Lower leg skin (tissue), 4 donors: Measurements from ENCODE around the gene KRTAP10-10. TPM values are rescaled to one million over a fixed set of nuclear protein-coding genes. Genes with fewer than 3 reads are reported as not detected.
"Not testable (repeated sequence)": the region's sequence is repeated elsewhere in the genome, so short reads cannot be mapped to it uniquely, and the experiment has no call there.

Experiments used
- DNase-seq, 2 donors: peaks; one replicate each; pipeline ENCODE4 v3.0.0-alpha.2; 2019; ENCODE audit warnings: low spot score in 2 of 2
- H3K4me3 ChIP-seq: fragments of 200-600 bp; sonication (generic); 2 replicates; pipeline ENCODE4 v1.5.1; 2017; ENCODE audit warnings: mild to moderate bottlenecking, low read depth; ENCODE audit not compliant: poor library complexity, severe bottlenecking
- POLR2A ChIP-seq, 2 donors: fragments of 450-650 bp; IDR thresholded peaks; one replicate each; pipeline ENCODE4 v1.6.1; 2016 to 2017; ENCODE audit warnings: antibody characterized with exemption in 2 of 2, mild to moderate bottlenecking in 1 of 2, moderate library complexity in 1 of 2
- WGBS, 2 donors: methylation state at CpG; one replicate each; pipeline ENCODE4 v1.1.5; 2018; 5-methylcytosine and 5-hydroxymethylcytosine counted together
- intact Hi-C: fragments of 100-400 bp; cut with DNase I; formaldehyde crosslinking; loops from one replicate; pipeline ENCODE4 v1.15.0; 2023; ENCODE audit warnings: low total_unique reads
- total RNA-seq, 4 donors: library from RNA; depleted of rRNA; stranded (reverse); fragments of >200 nt; gene quantifications; one replicate each; pipeline ENCODE4 v1.1.0, GENCODE V29; 2016
- TF ChIP-seq, protein P1 (sequence below), 3 donors: fragments of 450-650 bp; IDR thresholded peaks; one replicate each; pipeline ENCODE4 v1.5.1; 2016; ENCODE audit warnings: antibody characterized with exemption in 3 of 3, mild to moderate bottlenecking in 3 of 3, moderate library complexity in 2 of 3

KRTAP10-10 gene
- total RNA-seq, 4 donors from 2014 or later: 5.3 TPM; not detected in 3

DNA sequence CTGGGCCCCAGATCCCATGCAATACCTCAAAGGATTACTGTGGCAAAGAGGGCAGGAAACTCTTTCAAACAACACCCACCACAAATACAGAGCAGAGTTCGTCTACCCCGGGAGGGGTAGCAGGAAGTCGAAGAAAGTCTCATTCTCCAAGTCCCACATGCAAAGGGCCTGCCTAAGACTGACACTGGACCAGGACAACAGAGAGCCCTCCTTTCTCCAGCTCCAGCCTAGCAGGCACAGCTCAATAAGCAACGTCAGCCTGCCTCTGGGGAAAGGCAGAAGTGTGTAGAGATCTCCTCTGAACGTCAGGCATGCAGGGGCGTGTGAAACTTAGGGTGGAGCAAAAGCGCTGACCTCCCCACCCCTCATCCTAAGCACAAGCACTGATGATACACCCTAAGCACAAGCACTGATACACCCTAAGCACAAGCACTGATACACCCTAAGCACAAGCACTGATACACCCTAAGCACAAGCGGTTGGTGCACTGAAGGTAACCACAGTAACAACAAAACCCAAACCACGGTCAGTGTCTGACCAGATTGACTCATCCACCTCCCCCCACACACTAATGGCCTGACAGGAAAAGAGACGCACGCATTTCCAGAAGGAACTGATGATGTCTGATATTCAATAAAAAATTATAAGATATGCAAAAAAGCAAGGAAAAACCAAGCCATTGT, 21.9 kb downstream of the KRTAP10-10 start:
- peak in 1 of 2 donors; percentile 15 for DNase-seq
- H3K4me3 ChIP-seq: no peak overlapping the region
- TF ChIP-seq POLR2A (IDR thresholded peaks at IDR 0.05): no peak
- TF ChIP-seq, protein P1, sequence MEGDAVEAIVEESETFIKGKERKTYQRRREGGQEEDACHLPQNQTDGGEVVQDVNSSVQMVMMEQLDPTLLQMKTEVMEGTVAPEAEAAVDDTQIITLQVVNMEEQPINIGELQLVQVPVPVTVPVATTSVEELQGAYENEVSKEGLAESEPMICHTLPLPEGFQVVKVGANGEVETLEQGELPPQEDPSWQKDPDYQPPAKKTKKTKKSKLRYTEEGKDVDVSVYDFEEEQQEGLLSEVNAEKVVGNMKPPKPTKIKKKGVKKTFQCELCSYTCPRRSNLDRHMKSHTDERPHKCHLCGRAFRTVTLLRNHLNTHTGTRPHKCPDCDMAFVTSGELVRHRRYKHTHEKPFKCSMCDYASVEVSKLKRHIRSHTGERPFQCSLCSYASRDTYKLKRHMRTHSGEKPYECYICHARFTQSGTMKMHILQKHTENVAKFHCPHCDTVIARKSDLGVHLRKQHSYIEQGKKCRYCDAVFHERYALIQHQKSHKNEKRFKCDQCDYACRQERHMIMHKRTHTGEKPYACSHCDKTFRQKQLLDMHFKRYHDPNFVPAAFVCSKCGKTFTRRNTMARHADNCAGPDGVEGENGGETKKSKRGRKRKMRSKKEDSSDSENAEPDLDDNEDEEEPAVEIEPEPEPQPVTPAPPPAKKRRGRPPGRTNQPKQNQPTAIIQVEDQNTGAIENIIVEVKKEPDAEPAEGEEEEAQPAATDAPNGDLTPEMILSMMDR (IDR thresholded peaks at IDR 0.05): no peak
- intact Hi-C loops: no loop called here
- WGBS, 2 donors: 45 to 54% methylated on average over 11 of the region's 11 CpGs

DNA sequence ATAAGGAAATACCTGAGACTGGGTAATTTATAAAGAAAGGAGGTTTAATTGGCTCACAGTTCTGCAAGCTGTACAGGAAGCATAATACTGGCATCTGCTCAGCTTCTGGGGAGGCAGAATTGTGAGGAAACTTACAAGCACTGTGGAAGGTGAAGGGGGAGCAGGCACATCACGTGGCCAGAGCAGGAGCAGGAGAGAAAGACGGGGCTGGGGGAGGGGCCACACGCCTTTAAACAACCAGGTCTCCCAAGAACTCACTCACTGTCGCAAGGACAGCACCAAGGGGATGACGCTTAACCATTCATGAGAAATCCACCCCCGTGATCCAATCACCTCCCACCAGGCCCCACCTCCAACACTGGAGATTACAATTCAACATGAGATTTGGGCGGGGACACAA, 24.4 kb downstream of the KRTAP10-10 start:
- intact Hi-C loops: not testable (repeated sequence)

DNA sequence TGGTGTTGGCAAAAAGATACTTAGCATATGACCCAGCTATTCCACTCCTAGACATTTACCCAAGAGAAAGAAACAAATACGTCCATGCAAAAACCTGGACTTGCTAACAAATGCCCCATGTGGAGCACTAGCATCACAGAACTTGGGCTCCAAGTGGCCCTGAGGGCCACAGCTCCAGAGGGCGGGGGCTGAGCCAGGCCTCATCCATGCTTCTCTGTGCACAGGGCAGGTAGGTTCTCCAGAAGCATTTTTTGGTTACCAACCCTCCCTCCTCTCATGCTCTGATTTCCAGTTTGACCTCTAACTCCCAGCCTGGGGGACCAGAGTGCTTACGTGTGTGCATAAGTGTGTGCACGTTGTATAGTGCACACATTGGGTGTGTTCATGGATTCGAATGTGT, 27.5 kb downstream of the KRTAP10-10 start:
- TF ChIP-seq, protein P1 (IDR thresholded peaks at IDR 0.05): no peak
- no peak for TF ChIP-seq POLR2A (IDR thresholded peaks at IDR 0.05)
- H3K4me3 ChIP-seq: no peak overlapping the region
- DNase-seq: peak in 1 of 2 donors; percentile 60
- intact Hi-C loops: no loop called here
- 81 to 89% methylated on average over 5 of the region's 5 CpGs for whole genome bisulfite sequencing, 2 donors

More for the DNA sequence above, 24.4 kb downstream of the KRTAP10-10 start:
- H3K4me3 ChIP-seq: not testable (repeated sequence)
- WGBS, 2 donors: 73 to 76% methylated on average over 7 of the region's 7 CpGs
- peak in 1 of 2 donors; percentile 9 for DNase-seq

DNA sequence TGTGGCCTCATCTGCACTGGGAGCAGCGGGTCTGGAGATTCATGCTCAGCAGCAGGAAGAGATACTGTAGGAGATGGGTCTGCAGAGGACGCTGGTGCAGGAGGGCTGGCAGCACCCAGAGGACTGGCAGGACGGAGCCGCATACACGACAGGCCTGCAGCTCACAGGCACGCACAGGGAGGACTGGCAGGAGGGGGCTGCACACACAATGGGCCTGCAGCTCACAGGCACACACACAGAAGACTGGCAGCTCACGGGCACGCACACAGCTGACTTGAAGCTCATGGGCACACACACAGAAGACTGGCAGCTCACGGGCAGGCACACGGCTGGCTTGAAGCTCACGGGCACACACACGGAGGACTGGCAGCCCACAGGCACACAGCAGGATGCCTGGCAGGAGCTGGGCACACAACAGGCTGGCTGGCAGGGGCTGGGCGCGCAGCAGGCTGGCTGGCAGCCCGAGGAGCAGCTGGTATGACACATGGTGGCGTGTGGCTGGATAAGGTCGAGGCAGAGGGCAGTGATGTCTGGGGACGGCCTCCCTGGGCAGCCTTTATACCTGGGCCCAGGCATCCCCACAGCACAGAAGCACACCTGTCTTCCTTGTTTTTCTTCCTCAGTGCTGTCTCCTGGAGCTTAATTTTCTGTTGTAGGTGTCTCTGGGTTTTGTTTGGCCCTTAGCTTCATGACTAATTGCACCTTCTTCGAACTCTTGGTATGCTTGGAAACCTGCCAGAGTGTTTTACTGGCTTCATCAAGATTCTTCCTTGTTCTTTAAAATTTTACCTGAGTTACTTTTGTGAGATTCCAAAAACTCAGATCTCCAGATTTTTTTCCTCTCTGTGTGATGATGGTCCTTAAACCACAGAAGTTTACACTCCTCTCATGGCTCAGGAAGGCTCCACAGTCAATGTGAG, 29.5 kb downstream of the KRTAP10-10 start, which contains the start of gene KRTAP12-2:
KRTAP12-2 (minus strand) TSS at position 527 of the 920 bp plus-strand sequence; CDS start at position 486, 41 bp downstream.
- 49 to 64% methylated on average over 14 of the region's 19 CpGs for WGBS, 2 donors
- peak in 1 of 2 donors; percentile 60 for DNase-seq
- TF ChIP-seq, protein P1 (IDR thresholded peaks at IDR 0.05): no peak
- no peak for TF ChIP-seq POLR2A (IDR thresholded peaks at IDR 0.05)
- H3K4me3 ChIP-seq: no peak within 1 kb of the TSS
- intact Hi-C loops: no loop called here

DNA sequence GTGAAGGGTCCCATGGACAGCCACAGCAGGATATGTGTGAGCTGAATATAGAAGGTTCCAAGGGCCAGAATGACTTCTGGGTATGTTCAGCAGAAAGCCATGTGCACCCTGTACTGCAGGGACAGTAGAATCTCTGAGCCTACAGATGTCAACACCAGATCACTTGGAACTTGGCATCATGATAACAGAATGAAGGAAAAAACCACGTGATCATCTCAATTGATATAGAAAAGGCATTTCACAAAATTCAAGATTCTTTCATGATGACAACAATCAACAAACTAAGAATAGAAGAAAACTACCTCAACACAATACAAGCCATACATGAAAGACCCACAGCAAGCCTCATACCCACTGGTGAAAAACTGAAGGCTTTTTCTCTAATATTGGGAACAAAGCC, 30.5 kb downstream of the KRTAP10-10 start:
- 67 to 72% methylated on average over 1 of the region's 1 CpG for WGBS, 2 donors
- intact Hi-C loops: no loop called here
- TF ChIP-seq, protein P1 (IDR thresholded peaks at IDR 0.05): no peak
- no peak for TF ChIP-seq POLR2A (IDR thresholded peaks at IDR 0.05)

More for the DNA sequence above, 30.5 kb downstream of the KRTAP10-10 start:
- H3K4me3 ChIP-seq: no peak overlapping the region
- DNase-seq: no peak
